HG02610 (cell line): ENCODE data around the gene RABGEF1.
A peak's percentile ranks its signal among the peaks of the same experiment; 100 is the strongest.
"Not testable (repeated sequence)": the region's sequence is repeated elsewhere in the genome, so short reads cannot be mapped to it uniquely, and the experiment has no call there.

Experiments used
- ATAC-seq: cut with Tn5 transposase; IDR thresholded peaks from one replicate; pipeline ENCODE4 v1.9.1; 2021; ENCODE audit warnings: mild to moderate bottlenecking, moderate library complexity; ENCODE audit not compliant: unreplicated experiment

The RABGEF1 gene

GRCh38 chr7:66734006-66734405 is 6.5 kb upstream of the RABGEF1 start:
- no peak for ATAC-seq

DNA sequence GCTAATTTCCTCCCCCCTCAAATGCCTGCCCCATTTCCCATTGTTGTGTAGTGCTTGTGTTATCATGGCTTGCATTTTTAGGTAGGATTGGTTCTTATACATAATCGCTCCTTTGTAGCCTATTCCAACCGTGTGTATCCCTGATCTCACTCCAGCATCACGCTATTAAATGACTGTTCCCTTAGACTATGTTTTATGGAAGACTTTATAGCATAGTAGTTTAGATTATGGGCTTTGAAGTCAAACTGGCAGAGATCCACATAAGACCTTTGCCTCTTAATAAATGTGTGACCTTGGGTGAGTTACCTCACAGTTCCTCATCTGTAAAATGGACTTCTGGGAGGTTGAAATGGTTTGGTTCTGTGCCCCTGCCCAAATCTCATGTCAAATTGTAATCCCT is 5.4 kb upstream of the RABGEF1 start:
- ATAC-seq, result no peak

GRCh38 chr7:66735850-66736249 is 4.7 kb upstream of the RABGEF1 start:
- ATAC-seq, result no peak

DNA sequence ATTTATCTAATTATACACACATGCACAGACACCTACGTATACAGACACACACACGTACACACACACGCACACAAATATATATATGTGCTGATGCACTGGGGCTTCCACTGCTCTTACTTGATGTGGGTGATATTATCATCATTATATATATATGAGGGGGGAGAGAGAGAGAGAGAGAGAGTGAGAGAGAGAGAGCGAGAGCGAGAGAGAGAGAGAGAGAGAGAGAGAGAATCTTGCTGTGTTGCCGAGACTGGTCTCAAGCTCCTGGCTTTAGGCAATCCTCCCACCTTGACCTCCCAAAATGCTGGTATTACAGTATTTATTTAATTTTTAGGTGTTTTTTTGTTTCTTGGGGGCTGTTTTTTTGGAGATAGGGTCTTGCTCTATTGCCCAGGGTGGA is 3.6 kb upstream of the RABGEF1 start:
- ATAC-seq, result no peak

DNA sequence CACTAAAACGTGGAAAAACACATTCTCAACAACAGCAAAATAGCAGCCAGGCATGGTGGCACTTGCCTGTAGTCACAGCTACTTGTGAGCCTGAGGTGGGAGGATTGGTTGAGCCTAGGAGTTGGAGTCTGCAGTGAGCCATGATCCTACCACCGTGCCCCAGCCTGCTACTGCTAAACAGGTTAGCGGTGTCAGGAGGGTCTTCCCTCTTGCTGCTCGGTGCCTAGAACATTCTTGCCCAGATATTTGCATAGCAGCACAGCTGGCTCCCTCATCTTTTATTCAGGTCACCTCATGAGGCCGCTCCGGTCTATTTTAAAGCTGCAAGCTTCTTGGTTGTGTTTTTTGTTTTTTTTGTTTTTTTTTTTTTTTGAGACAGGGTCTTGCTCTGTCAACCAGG is 2.9 kb upstream of the RABGEF1 start:
- ATAC-seq, result no peak

DNA sequence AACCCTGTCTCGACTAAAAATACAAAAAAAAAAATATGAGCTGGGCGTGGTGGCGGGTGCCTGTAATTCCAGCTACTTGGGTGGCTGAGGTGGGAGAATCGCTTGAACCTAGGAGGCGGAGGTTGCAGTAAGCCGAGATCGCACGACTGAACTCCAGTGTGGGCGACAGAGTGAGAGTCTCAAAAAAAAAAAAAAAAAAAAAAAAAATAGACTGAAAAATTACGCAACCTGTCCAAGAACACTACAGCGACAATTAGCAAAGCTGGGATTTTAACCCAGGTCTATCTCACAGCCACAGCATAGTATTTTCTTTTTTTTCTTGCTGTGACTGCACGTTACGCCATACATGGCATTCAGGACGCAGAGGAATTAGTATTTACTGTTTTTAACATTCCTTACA is 1.1 kb upstream of the RABGEF1 start:
- ATAC-seq, result no peak

GRCh38 chr7:66739953-66740301 is 606 bp upstream of the RABGEF1 start:
- ATAC-seq, result no peak

- peak; percentile 30 for ATAC-seq
Measured at GRCh38 chr7:66740980-66741709, 612 bp downstream of the RABGEF1 start.

- no peak for ATAC-seq
Measured at GRCh38 chr7:66741710-66742049, 1.1 kb downstream of the RABGEF1 start.

GRCh38 chr7:66742298-66742697 is 1.8 kb downstream of the RABGEF1 start:
- ATAC-seq, result not testable (repeated sequence)

DNA sequence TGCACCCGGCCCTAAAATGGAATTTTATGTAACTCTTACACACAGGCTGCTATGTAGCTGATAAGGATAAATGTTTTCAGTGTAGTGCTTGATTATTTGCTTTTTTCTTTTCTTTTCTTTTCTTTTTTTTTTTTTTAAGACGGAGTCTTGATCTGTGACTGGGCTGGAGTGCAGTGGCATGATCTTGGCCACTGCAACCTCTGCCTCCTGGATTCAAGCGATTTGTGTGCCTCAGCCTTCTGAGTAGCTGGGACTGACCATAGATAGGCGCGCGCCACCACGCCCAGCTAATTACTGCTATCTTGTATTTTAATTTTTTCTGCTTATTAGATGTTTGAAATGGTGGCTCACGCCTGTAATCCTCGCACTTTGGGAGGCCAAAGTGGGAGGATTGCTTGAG is 3.4 kb downstream of the RABGEF1 start:
- no peak for ATAC-seq

- ATAC-seq, result no peak
Measured at GRCh38 chr7:66747385-66747784, 6.9 kb downstream of the RABGEF1 start.

DNA sequence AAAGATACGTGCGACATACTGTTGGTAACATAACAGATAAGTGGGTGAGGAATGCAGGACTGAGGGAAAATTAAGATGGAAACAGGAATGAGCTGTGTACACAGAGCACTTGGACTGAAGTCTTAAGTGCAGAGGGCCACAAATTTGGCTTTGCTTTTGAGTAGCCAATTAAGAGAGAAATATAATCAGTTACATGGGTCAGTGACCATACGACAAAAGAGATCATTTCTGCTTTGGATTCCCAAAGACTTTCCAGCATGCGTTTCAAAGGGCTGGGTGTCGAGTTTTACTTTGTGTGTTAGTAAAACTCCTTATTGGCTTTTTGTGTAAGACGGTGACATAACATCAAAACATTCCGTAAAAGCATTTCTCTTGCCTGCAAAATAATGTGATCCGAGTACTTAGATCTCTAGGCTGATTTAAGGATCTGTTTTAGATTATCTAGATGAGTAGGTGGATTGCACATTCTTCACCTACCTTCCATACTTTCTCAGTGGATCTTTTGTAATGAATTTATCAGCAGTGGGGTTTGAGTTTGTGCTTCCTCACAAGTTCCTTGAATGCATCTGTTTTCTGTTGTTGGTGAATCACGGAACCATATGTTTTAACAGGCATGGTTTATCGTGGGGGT is 7.5 kb downstream of the RABGEF1 start:
- ATAC-seq, result no peak

DNA sequence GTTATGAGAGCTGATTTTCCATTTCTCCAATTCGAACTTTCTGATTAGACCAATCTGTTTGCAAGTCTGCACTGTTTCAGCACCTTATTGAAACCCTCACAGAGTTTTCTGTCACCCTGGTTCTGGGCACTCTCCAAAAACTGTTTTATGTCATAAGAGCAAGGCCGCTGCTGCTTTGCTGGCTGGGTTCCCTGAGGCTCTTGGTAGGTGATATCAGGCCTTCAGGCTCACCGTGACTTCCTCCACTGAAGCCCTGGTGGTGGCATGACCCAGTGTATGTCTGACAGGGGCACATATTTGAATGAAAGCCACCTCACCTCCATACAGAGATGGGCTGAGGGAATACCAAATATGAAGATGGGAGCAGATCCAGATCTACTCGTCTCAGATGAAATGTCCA is 8.3 kb downstream of the RABGEF1 start:
- no peak for ATAC-seq

GRCh38 chr7:66751945-66752344 is 11.4 kb downstream of the RABGEF1 start:
- ATAC-seq, result no peak

- ATAC-seq, result no peak
Measured at GRCh38 chr7:66754541-66754940, 14.0 kb downstream of the RABGEF1 start.

GRCh38 chr7:66755059-66755458 is 14.5 kb downstream of the RABGEF1 start:
- ATAC-seq, result not testable (repeated sequence)

DNA sequence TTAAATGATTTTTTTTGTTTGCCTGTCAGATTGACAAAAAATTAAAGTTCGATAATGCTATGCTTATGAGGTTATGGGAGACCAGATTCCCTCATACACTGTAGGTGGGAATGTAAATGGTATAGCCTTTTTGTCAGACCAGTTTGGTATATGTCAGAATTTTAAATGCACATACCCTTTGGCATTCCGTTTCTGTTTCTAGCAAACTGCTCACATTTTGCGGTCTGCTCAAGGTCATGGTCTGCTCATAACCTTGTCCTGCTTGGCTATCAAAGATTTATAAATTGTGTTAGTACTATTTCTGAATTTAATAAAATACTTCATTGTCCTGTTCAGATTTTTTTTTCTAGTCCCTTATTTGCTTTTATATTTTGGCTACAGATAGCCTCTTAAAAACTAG is 15.7 kb downstream of the RABGEF1 start:
- not testable (repeated sequence) for ATAC-seq

DNA sequence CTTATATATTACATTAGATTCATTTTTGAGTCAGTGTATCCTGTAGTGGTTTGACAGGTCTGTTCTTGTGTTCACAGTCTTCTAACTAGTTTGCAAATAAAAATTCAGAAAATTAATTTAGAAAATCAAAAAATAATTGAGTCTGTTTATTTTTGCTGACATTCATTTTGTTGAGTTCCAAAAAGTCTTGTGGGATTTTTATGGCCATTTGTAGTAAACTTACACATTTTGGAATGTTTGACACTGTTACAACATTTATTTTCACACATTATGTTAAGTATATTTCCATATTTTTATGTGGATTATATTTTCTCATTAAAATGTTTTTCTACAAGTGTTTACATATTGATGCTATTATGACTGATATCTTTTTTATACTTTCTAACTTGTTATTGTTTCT is 16.4 kb downstream of the RABGEF1 start:
- ATAC-seq, result no peak

DNA sequence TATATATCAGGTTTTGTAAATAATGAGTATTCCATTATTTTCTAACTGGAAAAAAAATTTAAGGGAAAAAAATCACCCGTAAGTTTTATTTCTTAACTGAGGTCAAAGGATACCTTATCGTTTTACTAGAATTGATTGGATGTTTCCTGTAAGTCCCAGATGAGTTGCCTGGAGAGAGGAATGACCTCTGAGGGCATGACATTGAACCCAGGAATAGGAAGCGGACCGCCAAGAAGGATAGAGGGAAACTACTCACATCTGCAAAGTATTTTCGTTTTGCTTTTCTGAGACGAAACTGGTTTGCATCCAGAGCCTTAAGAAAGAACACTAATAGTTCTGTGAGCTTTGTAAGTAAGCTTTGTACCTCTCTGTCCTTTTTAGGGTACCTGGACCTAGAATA is 17.4 kb downstream of the RABGEF1 start:
- ATAC-seq, result no peak

DNA sequence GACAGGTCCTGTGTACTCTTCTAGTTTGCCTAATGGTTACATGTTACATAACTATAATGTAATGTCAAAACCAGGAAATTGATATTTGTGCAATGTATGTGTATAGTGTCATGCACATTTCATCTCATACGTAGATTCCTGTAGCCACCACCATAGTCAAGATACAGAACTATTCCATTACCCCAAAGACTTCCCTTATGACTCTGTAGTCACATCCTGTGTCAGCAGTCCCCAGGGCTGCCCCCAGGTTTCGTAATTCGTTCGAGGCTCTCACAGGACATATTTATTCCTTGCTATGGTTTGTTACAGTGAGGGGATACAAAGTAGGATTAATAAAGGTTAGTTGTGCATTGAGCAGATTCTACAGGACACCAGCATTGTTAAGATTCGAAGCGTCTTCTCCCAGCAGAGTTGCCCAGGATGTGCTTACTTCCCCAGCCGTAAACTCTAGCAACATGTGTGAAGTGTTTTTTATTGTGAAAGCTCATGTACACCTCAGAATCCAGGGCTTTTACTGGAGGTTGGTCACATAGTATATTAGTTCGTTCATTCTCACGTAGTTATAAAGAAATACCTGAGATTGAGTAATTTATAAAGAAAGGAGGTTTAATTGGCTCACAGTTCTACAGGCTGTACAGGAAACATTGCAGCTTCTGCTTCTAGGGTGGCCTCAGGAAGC is 18.6 kb downstream of the RABGEF1 start:
- peak; percentile 96 for ATAC-seq

- not testable (repeated sequence) for ATAC-seq
Measured at GRCh38 chr7:66763183-66763582, 22.6 kb downstream of the RABGEF1 start.
